ENCODE results near the gene TMEM125. TPM values are rescaled to one million over a fixed set of nuclear protein-coding genes. Genes with fewer than 3 reads are reported as not detected.

TMEM125 gene
- total RNA-seq, 1 donor from 2014 or later = 188 TPM

GRCh38 chr1:43321331-43321891, 51.6 kb downstream of the TMEM125 start:
- no peaks in the 10 kb centered on the region for H3K27me3 ChIP-seq
- peaks cover 1% of the 10 kb centered on the region for H3K4me1 ChIP-seq
- H3K27ac ChIP-seq = no peak overlapping the region
- peak; percentile 40 for DNase-seq
- TF ChIP-seq, protein P1, sequence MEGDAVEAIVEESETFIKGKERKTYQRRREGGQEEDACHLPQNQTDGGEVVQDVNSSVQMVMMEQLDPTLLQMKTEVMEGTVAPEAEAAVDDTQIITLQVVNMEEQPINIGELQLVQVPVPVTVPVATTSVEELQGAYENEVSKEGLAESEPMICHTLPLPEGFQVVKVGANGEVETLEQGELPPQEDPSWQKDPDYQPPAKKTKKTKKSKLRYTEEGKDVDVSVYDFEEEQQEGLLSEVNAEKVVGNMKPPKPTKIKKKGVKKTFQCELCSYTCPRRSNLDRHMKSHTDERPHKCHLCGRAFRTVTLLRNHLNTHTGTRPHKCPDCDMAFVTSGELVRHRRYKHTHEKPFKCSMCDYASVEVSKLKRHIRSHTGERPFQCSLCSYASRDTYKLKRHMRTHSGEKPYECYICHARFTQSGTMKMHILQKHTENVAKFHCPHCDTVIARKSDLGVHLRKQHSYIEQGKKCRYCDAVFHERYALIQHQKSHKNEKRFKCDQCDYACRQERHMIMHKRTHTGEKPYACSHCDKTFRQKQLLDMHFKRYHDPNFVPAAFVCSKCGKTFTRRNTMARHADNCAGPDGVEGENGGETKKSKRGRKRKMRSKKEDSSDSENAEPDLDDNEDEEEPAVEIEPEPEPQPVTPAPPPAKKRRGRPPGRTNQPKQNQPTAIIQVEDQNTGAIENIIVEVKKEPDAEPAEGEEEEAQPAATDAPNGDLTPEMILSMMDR (IDR thresholded peaks at IDR 0.05) = no peak
- peaks cover 4% of the 10 kb centered on the region for H3K9me3 ChIP-seq
- no peak for ATAC-seq
- no peak overlapping the region for H3K4me3 ChIP-seq
- no peaks in the 10 kb centered on the region for H3K36me3 ChIP-seq
- intact Hi-C loops (cut with DNase I) = no loop called here

DNA sequence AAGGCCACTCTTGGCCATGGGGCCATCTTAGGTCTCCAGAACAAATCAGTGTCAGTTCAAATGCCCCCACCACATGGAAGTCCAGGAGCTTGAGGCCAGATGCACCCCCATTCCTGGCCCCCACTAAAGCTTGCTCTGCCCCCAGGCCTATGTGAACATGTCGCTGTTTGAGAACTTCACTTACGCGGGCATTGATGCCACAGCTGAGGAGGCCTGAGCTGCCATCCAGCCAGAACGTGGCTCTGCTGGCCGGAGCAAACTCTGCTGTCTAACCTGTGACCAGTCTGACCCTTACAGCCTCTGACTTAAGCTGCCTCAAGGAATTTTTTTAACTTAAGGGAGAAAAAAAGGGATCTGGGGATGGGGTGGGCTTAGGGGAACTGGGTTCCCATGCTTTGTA, 52.7 kb downstream of the TMEM125 start:
- Histone ChIP-seq H3K4me1 (no peaks in the 10 kb centered on the region), H3K36me3 (no peaks in the 10 kb centered on the region), H3K27me3 (no peaks in the 10 kb centered on the region), H3K27ac (no peak overlapping the region), H3K4me3 (no peak overlapping the region), H3K9me3 (peaks cover 4% of the 10 kb centered on the region)
- DNase-seq (peak; percentile 25), ATAC-seq (no peak)
- intact Hi-C loops (cut with DNase I) = no loop called here
- TF ChIP-seq, protein P1 (IDR thresholded peaks at IDR 0.05) = no peak

Other genes starting within 250 kb of the TMEM125 start
- 28.1 TPM for gene EBNA1BP2, start 97.7 kb upstream of the TMEM125 start, total RNA-seq
- gene CFAP57, start 97.7 kb upstream of the TMEM125 start, total RNA-seq = 0.17 TPM
- 18.9 TPM for gene C1orf210, start 15.6 kb downstream of the TMEM125 start, total RNA-seq
- gene TIE1, start 31.0 kb downstream of the TMEM125 start, total RNA-seq = 59.4 TPM
- 0.61 TPM for gene MPL, start 67.8 kb downstream of the TMEM125 start, total RNA-seq
- 1.8 TPM for gene CDC20, start 89.0 kb downstream of the TMEM125 start, total RNA-seq
- gene ELOVL1, start 98.0 kb downstream of the TMEM125 start, total RNA-seq = 98.9 TPM
- gene MED8, start 119.8 kb downstream of the TMEM125 start, total RNA-seq = 37.3 TPM
- gene SZT2, start 119.9 kb downstream of the TMEM125 start, total RNA-seq = 70.4 TPM
- 72.6 TPM for gene HYI, start 183.9 kb downstream of the TMEM125 start, total RNA-seq

Data from upper lobe of right lung (tissue), 1 donor.